ENCODE results near the gene FBXO46. TPM values are rescaled to one million over a fixed set of nuclear protein-coding genes. Genes with fewer than 3 reads are reported as not detected.

Gene FBXO46
- 19.3 TPM for total RNA-seq
- long read RNA-seq, transcript FBXO46-201 (2 exons, 3,001 nt), result major isoform, 9 of 25 reads
- long read RNA-seq, partial matches to known transcripts, result 0 of 25 reads
- long read RNA-seq, other reads (novel, unspliced or antisense), result 15 of 25 reads

GRCh38 chr19:45730368-45731288 is at the start of gene FBXO46:
TSS of gene FBXO46 (minus strand) at chr19:45730896. CDS start at chr19:45713495, 17,401 bp downstream.
- intact Hi-C loops (cut with DNase I), result no loop called here
- TF ChIP-seq CTCF (IDR thresholded peaks at IDR 0.05), result no peak
- DNase-seq (peak; percentile 97), ATAC-seq (peak; percentile 98 to 99)
- Histone ChIP-seq H3K27ac (peak within 1 kb of the TSS; percentile 70), H3K27me3 (ENCODE audit: low read depth) (no peaks in the 10 kb centered on the region), H3K36me3 (no peaks in the 10 kb centered on the region), H3K4me1 (peaks cover 24% of the 10 kb centered on the region), H3K4me3 (peak within 1 kb of the TSS; percentile 74), H3K9me3 (no peaks in the 10 kb centered on the region)

GRCh38 chr19:45780146-45780447 is 49.4 kb upstream of the FBXO46 start:
- Histone ChIP-seq H3K27me3 (ENCODE audit: low read depth) (peaks cover 25% of the 10 kb centered on the region), H3K36me3 (peaks cover 22% of the 10 kb centered on the region), H3K9me3 (no peaks in the 10 kb centered on the region), H3K4me3 (peak overlapping the region; percentile 55), H3K4me1 (peaks cover 34% of the 10 kb centered on the region), H3K27ac (no peak overlapping the region)
- TF ChIP-seq CTCF (IDR thresholded peaks at IDR 0.05), result no peak
- intact Hi-C loops (cut with DNase I), result no loop called here
- ATAC-seq (no peak), DNase-seq (no peak)

GRCh38 chr19:45779231-45780145 is 48.8 kb upstream of the FBXO46 start:
- intact Hi-C loops (cut with DNase I), result no loop called here
- Histone ChIP-seq H3K4me3 (peak overlapping the region; percentile 34), H3K27ac (no peak overlapping the region), H3K9me3 (no peaks in the 10 kb centered on the region), H3K4me1 (peaks cover 34% of the 10 kb centered on the region), H3K27me3 (ENCODE audit: low read depth) (peaks cover 18% of the 10 kb centered on the region), H3K36me3 (peaks cover 26% of the 10 kb centered on the region)
- peak; percentile 91 to 92 for ATAC-seq
- peak; percentile 61 for TF ChIP-seq CTCF (IDR thresholded peaks at IDR 0.05)
- DNase-seq, result peak; percentile 90

GRCh38 chr19:45778010-45778661 is 47.4 kb upstream of the FBXO46 start:
- TF ChIP-seq CTCF (IDR thresholded peaks at IDR 0.05), result no peak
- Histone ChIP-seq H3K9me3 (no peaks in the 10 kb centered on the region), H3K27me3 (ENCODE audit: low read depth) (peaks cover 18% of the 10 kb centered on the region), H3K36me3 (peaks cover 32% of the 10 kb centered on the region), H3K27ac (no peak overlapping the region), H3K4me1 (peaks cover 34% of the 10 kb centered on the region), H3K4me3 (no peak overlapping the region)
- intact Hi-C loops (cut with DNase I), result no loop called here
- DNase-seq (no peak), ATAC-seq (no peak)

- no peak overlapping the region for H3K4me3 ChIP-seq
- peaks cover 34% of the 10 kb centered on the region for H3K4me1 ChIP-seq
- intact Hi-C loops (cut with DNase I), result no loop called here
- ATAC-seq, result no peak
- no peak overlapping the region for H3K27ac ChIP-seq
- H3K36me3 ChIP-seq, result peaks cover 32% of the 10 kb centered on the region
- TF ChIP-seq CTCF (IDR thresholded peaks at IDR 0.05), result no peak
- H3K9me3 ChIP-seq, result no peaks in the 10 kb centered on the region
- DNase-seq, result no peak
- H3K27me3 ChIP-seq (ENCODE audit: low read depth), result peaks cover 21% of the 10 kb centered on the region
Measured at GRCh38 chr19:45777395-45777961, 46.8 kb upstream of the FBXO46 start.
